ENCODE results near the gene BBS5.
A peak's percentile ranks its signal among the peaks of the same experiment; 100 is the strongest.
"Not testable (repeated sequence)": the region's sequence is repeated elsewhere in the genome, so short reads cannot be mapped to it uniquely, and the experiment has no call there.

BBS5 gene

GRCh38 chr2:169479257-169480078 is at the start of gene BBS5:
Gene BBS5, plus strand, starts transcription at chr2:169479494. Its CDS starts 60 bp downstream, at chr2:169479554.
- DNase-seq = no peak

DNA sequence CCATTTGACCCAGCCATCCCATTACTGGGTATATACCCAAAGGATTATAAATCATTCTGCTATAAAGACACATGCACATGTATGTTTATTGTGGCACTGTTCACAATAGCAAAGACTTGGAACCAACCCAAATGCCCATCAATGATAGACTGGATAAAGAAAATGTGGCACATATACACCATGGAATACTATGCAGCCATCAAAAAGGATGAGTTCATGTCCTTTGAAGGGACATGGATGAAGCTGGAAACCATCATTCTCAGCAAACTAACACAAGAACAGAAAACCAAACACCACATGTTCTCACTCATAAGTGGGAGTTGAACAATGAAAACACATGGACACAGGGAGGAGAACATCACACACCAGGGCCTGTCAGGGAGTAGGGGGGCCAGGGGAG is 47.5 kb upstream of the BBS5 start:
- not testable (repeated sequence) for DNase-seq

DNA sequence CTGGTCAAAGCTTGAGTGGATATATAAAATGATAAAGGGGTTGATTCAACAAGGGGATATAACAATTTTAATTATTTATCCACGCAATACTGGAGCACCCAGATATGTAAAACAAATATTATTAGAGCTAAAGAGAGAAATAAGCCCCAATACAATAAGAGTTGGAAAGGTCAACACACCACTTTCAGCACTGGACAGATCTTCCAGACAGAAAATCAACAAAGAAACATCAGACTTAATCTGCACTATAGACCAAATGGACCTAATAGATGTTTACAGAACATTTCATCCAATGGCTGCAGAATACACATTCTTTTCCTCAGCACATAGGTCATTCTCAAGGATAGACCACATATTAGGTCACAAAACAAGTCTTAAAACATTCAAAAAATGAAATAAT is 45.1 kb upstream of the BBS5 start:
- not testable (repeated sequence) for DNase-seq

- DNase-seq = no peak
Measured at GRCh38 chr2:169438466-169439072, 40.7 kb upstream of the BBS5 start.

DNA sequence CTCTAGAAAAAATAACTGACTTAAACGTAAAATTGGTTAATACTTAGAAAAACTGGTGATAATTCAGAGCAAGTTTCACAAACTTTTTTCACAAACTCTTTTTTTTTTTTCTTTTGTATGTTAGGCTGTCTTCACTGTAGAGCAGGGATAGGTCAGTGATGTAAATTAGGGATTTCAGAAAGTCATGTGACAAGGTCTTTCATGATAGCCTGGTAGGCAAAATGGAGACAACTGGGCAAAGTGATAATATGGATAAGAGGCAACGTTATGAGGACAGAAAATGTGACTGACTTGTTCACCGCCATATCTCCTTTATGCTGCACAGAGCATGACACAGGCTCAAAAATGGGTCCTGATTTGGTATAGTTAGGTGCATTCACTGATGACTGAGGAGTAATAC is 39.4 kb upstream of the BBS5 start:
- DNase-seq = no peak

DNA sequence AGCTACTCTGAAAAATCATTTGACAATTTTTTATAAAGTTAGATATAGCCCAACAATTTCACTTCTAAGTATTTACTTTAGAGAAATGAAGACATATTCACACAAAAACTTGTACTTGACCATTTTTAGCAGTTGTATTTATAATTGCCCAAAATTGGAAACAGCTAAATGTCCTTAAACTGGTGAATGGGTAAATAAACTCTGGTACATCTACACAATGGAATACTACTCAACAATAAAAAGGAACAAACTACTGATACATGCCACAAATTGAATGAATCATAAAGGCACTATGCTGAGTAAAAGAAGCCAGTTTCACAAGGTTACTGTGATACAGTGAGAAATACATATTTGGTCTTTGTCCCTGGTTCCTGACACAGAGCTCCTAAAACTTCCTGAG is 32.8 kb upstream of the BBS5 start:
- no peak for DNase-seq

- no peak for DNase-seq
Measured at GRCh38 chr2:169448316-169448715, 31.0 kb upstream of the BBS5 start.

DNA sequence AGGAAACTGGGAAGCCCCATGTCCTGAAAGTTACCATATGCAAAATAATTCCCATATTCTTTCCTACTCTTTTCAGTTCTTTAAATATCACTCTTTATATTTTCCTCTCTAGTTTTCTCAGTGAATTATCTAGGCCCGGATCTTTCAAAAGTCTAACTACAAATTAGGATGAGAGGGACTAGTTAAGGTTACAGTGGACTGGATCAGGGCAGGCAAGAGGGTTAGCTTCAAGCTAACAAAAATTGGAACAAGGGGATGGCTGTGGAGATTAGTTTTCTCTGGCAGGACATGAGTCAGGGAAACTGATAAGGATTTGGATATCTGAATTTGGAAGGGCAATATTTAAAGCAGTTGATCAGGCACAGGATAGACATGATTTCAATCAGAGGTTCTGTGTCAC is 30.4 kb upstream of the BBS5 start:
- DNase-seq = no peak

DNA sequence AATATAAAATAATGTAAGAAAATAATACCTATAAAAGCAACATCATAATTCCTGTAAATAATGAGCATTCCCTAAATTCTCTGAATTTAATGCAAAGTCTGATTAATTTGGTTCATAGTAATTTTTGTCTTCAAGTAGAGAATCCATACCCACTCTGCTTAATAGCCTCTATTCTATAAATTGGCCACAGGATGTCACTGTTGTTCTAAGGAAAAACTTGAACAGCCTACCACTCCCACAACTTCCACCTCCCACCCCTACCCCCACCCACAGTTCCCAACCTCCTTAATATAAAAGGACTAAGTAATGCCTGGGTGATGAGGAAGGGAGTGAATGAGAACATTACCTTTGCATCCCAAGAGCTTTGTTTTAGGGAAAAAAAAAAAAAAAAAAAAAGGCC is 27.2 kb upstream of the BBS5 start:
- peak; percentile 2 for DNase-seq

DNA sequence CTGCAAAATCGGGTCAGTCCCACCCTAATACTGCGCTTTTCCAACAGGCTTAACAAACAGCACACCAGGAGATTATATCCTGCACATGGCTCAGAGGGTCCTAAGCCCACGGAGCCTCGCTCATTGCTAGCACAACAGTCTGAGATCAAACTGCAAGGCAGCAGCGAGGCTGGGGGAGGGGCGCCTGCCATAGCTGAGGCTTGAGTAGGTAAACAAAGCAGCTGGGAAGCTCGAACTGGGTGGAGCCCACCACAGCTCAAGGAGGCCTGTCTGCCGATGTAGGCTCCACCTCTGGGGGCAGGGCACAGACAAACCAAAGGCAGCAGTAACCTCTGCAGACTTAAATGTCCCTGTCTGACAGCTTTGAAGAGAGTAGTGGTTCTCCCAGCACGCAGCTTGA is 26.2 kb upstream of the BBS5 start:
- not testable (repeated sequence) for DNase-seq

GRCh38 chr2:169461143-169461542 is 18.2 kb upstream of the BBS5 start:
- no peak for DNase-seq

- DNase-seq = no peak
Measured at GRCh38 chr2:169462896-169463695, 16.2 kb upstream of the BBS5 start.

- DNase-seq = no peak
Measured at GRCh38 chr2:169464466-169464865, 14.8 kb upstream of the BBS5 start.

DNA sequence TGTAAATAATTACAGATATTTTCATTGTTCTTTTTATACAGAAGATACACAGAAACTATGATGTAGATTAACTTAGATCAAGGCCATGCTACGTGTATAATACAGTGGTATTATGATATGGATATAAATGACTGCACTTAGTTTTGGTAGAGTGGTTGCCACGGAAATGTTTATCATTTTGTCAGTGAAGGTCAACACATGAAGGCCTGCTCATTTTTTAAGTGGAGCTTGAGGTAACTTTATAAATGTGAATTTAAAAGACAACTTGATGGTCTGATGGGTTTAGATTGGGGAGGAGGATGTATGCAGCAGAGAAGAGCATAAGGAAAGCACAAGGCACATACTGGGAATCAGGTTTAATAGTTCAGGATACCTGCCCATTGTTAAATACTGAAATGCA is 14.4 kb upstream of the BBS5 start:
- no peak for DNase-seq

DNA sequence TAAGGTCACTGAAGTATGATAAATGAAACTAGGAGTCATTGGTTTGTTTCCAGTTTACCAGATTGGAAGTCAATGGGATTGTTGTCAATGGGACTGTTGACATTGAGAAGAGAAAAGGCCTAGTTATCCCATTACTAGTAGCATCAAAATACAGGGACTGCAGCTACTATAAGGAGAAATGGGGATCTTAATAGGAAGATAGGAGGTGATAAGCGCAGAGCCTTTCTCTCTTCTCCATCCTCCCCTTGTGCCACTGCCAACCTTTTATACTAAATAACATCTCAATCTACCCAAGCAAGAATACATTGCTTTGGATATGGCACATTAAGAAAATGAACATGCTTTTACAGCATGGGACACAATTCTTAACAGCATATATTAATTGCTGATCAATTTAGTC is 10.5 kb upstream of the BBS5 start:
- no peak for DNase-seq

GRCh38 chr2:169469952-169470572 is 9.2 kb upstream of the BBS5 start:
- DNase-seq = no peak

GRCh38 chr2:169472249-169472648 is 7.0 kb upstream of the BBS5 start:
- no peak for DNase-seq

GRCh38 chr2:169476459-169476858 is 2.8 kb upstream of the BBS5 start:
- DNase-seq = no peak

- DNase-seq = no peak
Measured at GRCh38 chr2:169478339-169478738, 955 bp upstream of the BBS5 start.

- no peak for DNase-seq
Measured at GRCh38 chr2:169478745-169479256, 493 bp upstream of the BBS5 start.

GRCh38 chr2:169480079-169480465 is 778 bp downstream of the BBS5 start:
- DNase-seq = no peak

- no peak for DNase-seq
Measured at GRCh38 chr2:169485650-169486138, 6.4 kb downstream of the BBS5 start.

GRCh38 chr2:169486487-169486886 is 7.2 kb downstream of the BBS5 start:
- no peak for DNase-seq

Measured in NCI-H1048 (cell line).